ENCODE data around the gene ZNF48. TPM values are rescaled to one million over a fixed set of nuclear protein-coding genes. Genes with fewer than 3 reads are reported as not detected.
A peak's percentile ranks its signal among the peaks of the same experiment; 100 is the strongest.

Gene ZNF48
- total RNA-seq, 1 donor from 2014 or later: 5.0 TPM

- Histone ChIP-seq H3K9me3 (replicated peaks) (no peaks in the 10 kb centered on the region), H3K4me3 (no peak overlapping the region), H3K27me3 (ENCODE audit: low read depth) (no peaks in the 10 kb centered on the region), H3K4me1 (peaks cover 40% of the 10 kb centered on the region), H3K27ac (replicated peaks) (no peak overlapping the region), H3K36me3 (peaks cover 47% of the 10 kb centered on the region)
- TF ChIP-seq CTCF (IDR thresholded peaks at IDR 0.05; ENCODE audit: borderline replicate concordance): no peak
- DNase-seq: no peak
- intact Hi-C loops (cut with micrococcal nuclease): no loop called here
These were observed 44.9 kb upstream of the ZNF48 start for GRCh38 chr16:30350134-30350871.

GRCh38 chr16:30351001-30351441, 44.2 kb upstream of the ZNF48 start:
- intact Hi-C loops (cut with micrococcal nuclease): no loop called here
- no peak for TF ChIP-seq CTCF (IDR thresholded peaks at IDR 0.05; ENCODE audit: borderline replicate concordance)

GRCh38 chr16:30351586-30352419, 43.4 kb upstream of the ZNF48 start:
- Histone ChIP-seq H3K4me3 (no peak overlapping the region), H3K4me1 (peaks cover 55% of the 10 kb centered on the region)

More at GRCh38 chr16:30351001-30351441, 44.2 kb upstream of the ZNF48 start:
- peaks cover 47% of the 10 kb centered on the region for H3K36me3 ChIP-seq
- no peak for DNase-seq
- H3K27me3 ChIP-seq (ENCODE audit: low read depth): no peaks in the 10 kb centered on the region
- peaks cover 47% of the 10 kb centered on the region for H3K4me1 ChIP-seq
- H3K9me3 ChIP-seq (replicated peaks): no peaks in the 10 kb centered on the region
- H3K27ac ChIP-seq (replicated peaks): no peak overlapping the region
- H3K4me3 ChIP-seq: no peak overlapping the region

GRCh38 chr16:30352488-30353401, 42.5 kb upstream of the ZNF48 start:
- peak overlapping the region; percentile 74 for H3K27ac ChIP-seq (replicated peaks)
- no peak for TF ChIP-seq CTCF (IDR thresholded peaks at IDR 0.05; ENCODE audit: borderline replicate concordance)
- no peak overlapping the region for H3K4me3 ChIP-seq
- H3K4me1 ChIP-seq: peaks cover 57% of the 10 kb centered on the region
- no peak for DNase-seq
- intact Hi-C loops (cut with micrococcal nuclease): no loop called here
- no peaks in the 10 kb centered on the region for H3K27me3 ChIP-seq (ENCODE audit: low read depth)
- H3K36me3 ChIP-seq: peaks cover 52% of the 10 kb centered on the region
- H3K9me3 ChIP-seq (replicated peaks): no peaks in the 10 kb centered on the region

More at GRCh38 chr16:30351586-30352419, 43.4 kb upstream of the ZNF48 start:
- Histone ChIP-seq H3K27ac (replicated peaks) (peak overlapping the region; percentile 74), H3K9me3 (replicated peaks) (no peaks in the 10 kb centered on the region), H3K36me3 (peaks cover 47% of the 10 kb centered on the region), H3K27me3 (ENCODE audit: low read depth) (no peaks in the 10 kb centered on the region)
- intact Hi-C loops (cut with micrococcal nuclease): no loop called here
- DNase-seq: peak; percentile 76
- no peak for TF ChIP-seq CTCF (IDR thresholded peaks at IDR 0.05; ENCODE audit: borderline replicate concordance)

Data from left ventricle myocardium inferior (tissue), 1 donor.